ENCODE results near the gene OR51T1.

DNA sequence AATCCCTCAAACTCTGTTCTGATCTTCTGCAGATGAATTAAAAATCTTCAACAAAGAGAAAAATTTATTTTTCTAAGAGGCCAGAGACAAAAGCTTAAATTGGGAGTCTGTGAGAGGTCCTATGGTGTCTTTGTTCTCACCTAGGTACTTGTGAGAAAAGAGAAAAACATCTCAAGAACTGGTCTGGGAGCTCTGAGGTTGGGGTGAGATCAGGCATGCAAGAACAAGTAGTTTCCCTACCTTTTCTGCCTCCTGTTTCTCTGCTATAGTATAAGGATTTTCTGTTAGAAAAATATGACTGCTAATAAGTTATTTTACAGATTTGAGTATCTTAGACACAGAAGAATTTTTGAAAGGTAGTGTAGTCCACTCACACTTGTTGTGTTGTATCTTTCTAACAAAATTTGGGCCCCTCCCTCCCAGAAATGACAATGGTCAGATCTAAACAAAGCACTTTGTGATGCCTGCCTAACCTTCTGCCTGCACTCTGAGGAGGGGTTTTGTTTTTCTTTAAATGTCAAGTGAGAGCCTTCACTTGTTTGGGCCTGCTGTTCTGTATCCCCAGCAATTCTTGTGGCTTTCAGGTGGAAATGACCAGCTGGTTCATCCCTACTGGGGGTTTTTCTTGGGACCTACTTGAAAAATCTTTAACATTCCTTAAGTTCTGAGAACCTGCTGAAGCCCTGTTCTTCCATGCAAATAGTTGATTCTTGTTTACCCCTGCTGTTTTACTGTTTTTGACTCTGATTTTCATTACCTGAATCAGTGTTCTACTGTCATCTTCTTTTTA, 19.1 kb upstream of the OR51T1 start:
- TF ChIP-seq, protein P1, sequence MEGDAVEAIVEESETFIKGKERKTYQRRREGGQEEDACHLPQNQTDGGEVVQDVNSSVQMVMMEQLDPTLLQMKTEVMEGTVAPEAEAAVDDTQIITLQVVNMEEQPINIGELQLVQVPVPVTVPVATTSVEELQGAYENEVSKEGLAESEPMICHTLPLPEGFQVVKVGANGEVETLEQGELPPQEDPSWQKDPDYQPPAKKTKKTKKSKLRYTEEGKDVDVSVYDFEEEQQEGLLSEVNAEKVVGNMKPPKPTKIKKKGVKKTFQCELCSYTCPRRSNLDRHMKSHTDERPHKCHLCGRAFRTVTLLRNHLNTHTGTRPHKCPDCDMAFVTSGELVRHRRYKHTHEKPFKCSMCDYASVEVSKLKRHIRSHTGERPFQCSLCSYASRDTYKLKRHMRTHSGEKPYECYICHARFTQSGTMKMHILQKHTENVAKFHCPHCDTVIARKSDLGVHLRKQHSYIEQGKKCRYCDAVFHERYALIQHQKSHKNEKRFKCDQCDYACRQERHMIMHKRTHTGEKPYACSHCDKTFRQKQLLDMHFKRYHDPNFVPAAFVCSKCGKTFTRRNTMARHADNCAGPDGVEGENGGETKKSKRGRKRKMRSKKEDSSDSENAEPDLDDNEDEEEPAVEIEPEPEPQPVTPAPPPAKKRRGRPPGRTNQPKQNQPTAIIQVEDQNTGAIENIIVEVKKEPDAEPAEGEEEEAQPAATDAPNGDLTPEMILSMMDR (IDR thresholded peaks at IDR 0.05) = no peak
- TF ChIP-seq EP300 (IDR thresholded peaks at IDR 0.05; ENCODE audit: borderline replicate concordance in 1 of 2, low read depth in 1 of 2, low read length in 1 of 2) (no peak), EZH2phosphoT487 (IDR thresholded peaks at IDR 0.05; ENCODE audit: borderline replicate concordance, low read depth) (no peak), MEF2A (IDR thresholded peaks at IDR 0.05; ENCODE audit: borderline replicate concordance, low read depth) (no peak), REST (IDR thresholded peaks at IDR 0.05; ENCODE audit: low read depth, low read length) (no peak)
